Measurements from ENCODE around the gene ADCY1. TPM values are rescaled to one million over a fixed set of nuclear protein-coding genes. Genes with fewer than 3 reads are reported as not detected.

Gene ADCY1
- total RNA-seq, 1 experiment from 2014 or later, result not detected

DNA sequence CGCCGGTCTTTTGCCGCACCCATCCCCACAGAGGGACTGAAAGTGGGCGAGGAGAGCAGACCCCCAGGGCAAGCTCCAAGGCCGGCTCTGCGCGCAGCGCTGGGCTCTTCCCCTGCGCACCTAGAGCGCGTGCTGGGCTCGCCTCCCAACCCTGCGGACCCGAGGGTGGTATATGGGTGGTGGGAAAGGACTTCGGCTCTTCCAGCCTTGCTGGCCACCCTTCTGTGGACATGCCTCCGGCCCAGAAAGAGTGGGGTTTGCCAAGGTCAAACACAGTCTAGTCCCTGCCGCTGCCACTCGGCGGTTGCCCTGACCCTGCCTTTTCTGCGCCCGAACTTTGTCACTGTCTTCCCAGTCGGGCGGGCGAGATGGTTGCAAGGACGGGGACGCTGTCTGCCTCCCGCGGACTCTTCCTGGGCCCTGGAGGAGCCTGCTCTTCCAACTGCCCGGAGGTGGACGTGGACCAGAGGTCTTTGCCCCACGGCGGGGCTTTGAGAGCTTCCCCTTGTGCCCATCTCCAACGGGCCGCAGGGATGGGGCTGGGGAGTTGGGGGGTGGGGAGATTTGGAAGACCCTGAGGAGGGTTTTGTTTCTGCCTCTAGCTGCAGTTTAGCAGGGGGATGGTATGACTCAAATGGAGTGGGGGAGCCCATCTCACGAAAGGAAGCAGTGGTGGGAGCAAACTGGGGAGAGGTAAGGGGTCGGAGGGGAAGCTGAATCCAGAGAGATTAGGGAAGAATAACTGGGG is 1.5 kb downstream of the ADCY1 start:
- no peak for TF ChIP-seq CTCF (conservative IDR thresholded peaks at IDR 0.05)
- no peak for TF ChIP-seq EZH2 (IDR thresholded peaks at IDR 0.05; ENCODE audit: low read depth)
- POLR2A ChIA-PET (ENCODE audit: unreplicated experiment), result no interaction called here
- H3K27me3 ChIP-seq (ENCODE audit: insufficient read depth, low read depth), result peaks cover 84% of the 10 kb centered on the region
- no peaks in the 10 kb centered on the region for H3K79me2 ChIP-seq (ENCODE audit: low read depth)
- H2AFZ ChIP-seq, result no peak overlapping the region
- H3K9me3 ChIP-seq (ENCODE audit: insufficient read depth, low read depth), result no peaks in the 10 kb centered on the region
- DNase-seq, result no peak
- CTCF ChIA-PET, result no interaction called here
- no peak overlapping the region for H3K4me3 ChIP-seq
- no peaks in the 10 kb centered on the region for H3K36me3 ChIP-seq (ENCODE audit: low read depth)
- H3K4me2 ChIP-seq, result no peak overlapping the region
- BruUV-seq (replicated peaks), result no TSS peak
- no peaks in the 10 kb centered on the region for H4K20me1 ChIP-seq (ENCODE audit: insufficient read depth)
- intact Hi-C loops (cut with micrococcal nuclease; ENCODE audit: unreplicated experiment), result no loop called here
- H3K9me2 ChIP-seq (ENCODE audit: insufficient read depth), result no peaks in the 10 kb centered on the region
- no peaks in the 10 kb centered on the region for H3K4me1 ChIP-seq (replicated peaks; ENCODE audit: insufficient read depth)
- no peak overlapping the region for H3K27ac ChIP-seq
- H3F3A ChIP-seq (ENCODE audit: insufficient read depth, low read depth), result no peaks in the 10 kb centered on the region

DNA sequence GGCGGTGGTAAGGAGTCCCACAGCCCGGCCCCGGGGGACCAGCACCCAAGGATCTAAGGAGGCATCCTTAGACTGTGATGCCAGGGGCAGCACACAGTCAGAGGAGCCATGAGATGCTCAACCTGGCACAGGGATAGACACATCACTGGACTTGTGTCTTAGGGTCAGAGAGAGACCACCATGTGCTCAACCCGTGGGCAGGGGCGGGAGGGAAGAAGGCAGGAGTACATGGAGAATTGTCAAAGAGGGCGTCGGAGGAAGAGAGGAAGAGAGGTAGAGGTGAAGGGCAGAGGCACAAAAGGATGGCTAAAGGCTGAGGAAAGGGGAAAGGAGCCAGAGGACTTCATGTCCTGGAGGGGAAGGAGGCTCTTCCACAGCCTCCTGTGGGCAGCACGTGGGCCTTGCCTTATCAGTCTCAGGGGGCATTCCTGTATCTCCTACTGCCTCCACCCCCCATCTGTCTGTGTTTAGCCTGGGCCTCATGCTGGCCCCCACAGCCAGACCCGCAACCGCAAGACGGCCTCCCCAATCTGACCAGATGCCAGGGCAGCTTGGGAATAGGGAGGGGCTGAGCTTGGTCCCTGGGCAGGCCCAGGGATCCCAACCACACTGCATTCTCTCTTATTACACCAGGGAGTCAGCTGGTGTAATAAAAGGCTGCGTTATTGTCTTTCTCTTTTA is 2.2 kb downstream of the ADCY1 start:
- Histone ChIP-seq H3K4me1 (replicated peaks; ENCODE audit: insufficient read depth) (no peaks in the 10 kb centered on the region), H3K27ac (no peak overlapping the region), H3K27me3 (ENCODE audit: insufficient read depth, low read depth) (peaks cover 84% of the 10 kb centered on the region), H3F3A (ENCODE audit: insufficient read depth, low read depth) (no peaks in the 10 kb centered on the region), H3K9me2 (ENCODE audit: insufficient read depth) (no peaks in the 10 kb centered on the region), H3K79me2 (ENCODE audit: low read depth) (no peaks in the 10 kb centered on the region), H3K9me3 (ENCODE audit: insufficient read depth, low read depth) (no peaks in the 10 kb centered on the region), H2AFZ (no peak overlapping the region), H3K4me2 (no peak overlapping the region), H3K4me3 (no peak overlapping the region), H4K20me1 (ENCODE audit: insufficient read depth) (no peaks in the 10 kb centered on the region), H3K36me3 (ENCODE audit: low read depth) (no peaks in the 10 kb centered on the region)
- ChIA-PET CTCF (no interaction called here), POLR2A (ENCODE audit: unreplicated experiment) (no interaction called here)
- BruUV-seq (replicated peaks), result no TSS peak
- TF ChIP-seq CTCF (conservative IDR thresholded peaks at IDR 0.05) (no peak), EZH2 (IDR thresholded peaks at IDR 0.05; ENCODE audit: low read depth) (no peak)
- no peak for DNase-seq
- intact Hi-C loops (cut with micrococcal nuclease; ENCODE audit: unreplicated experiment), result no loop called here

DNA sequence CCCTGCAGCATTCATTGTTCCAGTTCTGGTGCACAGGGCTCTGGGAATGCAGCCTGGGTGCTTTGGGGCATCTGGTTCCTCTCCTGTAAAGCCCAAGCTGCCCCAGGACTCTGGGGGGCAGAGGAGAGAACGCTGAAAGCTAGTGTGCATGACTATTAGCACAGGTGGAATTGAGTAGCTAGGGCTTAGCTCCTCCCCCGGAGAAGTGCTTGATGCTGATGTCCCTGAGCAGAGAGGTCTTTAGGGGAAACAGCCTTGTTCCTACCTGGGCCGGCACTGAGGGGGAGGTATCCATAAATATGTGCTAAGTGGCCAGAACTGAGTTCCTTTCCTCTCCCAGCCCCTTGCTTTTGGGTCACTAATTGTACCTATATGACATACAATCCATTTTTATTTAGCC is 3.9 kb downstream of the ADCY1 start:
- no peak overlapping the region for H3K27ac ChIP-seq
- TF ChIP-seq CTCF (conservative IDR thresholded peaks at IDR 0.05), result no peak
- no peak for TF ChIP-seq EZH2 (IDR thresholded peaks at IDR 0.05; ENCODE audit: low read depth)
- H3F3A ChIP-seq (ENCODE audit: insufficient read depth, low read depth), result no peaks in the 10 kb centered on the region
- H3K27me3 ChIP-seq (ENCODE audit: insufficient read depth, low read depth), result peaks cover 82% of the 10 kb centered on the region
- H2AFZ ChIP-seq, result no peak overlapping the region
- no peaks in the 10 kb centered on the region for H3K36me3 ChIP-seq (ENCODE audit: low read depth)
- H3K4me2 ChIP-seq, result no peak overlapping the region
- no peaks in the 10 kb centered on the region; the same call in 1 of the 2 replicates for H4K20me1 ChIP-seq (ENCODE audit: insufficient read depth)
- ChIA-PET POLR2A (ENCODE audit: unreplicated experiment) (no interaction called here), CTCF (no interaction called here)
- H3K4me1 ChIP-seq (replicated peaks; ENCODE audit: insufficient read depth), result no peaks in the 10 kb centered on the region
- H3K79me2 ChIP-seq (ENCODE audit: low read depth), result no peaks in the 10 kb centered on the region
- intact Hi-C loops (cut with micrococcal nuclease; ENCODE audit: unreplicated experiment), result no loop called here
- BruUV-seq (replicated peaks), result no TSS peak
- H3K9me2 ChIP-seq (ENCODE audit: insufficient read depth), result no peaks in the 10 kb centered on the region
- no peak for DNase-seq
- H3K9me3 ChIP-seq (ENCODE audit: insufficient read depth, low read depth), result no peaks in the 10 kb centered on the region
- no peak overlapping the region for H3K4me3 ChIP-seq
